ENCODE results near the gene CDCA7.
A peak's percentile ranks its signal among the peaks of the same experiment; 100 is the strongest.
"Not testable (repeated sequence)": the region's sequence is repeated elsewhere in the genome, so short reads cannot be mapped to it uniquely, and the experiment has no call there.

The CDCA7 gene

DNA sequence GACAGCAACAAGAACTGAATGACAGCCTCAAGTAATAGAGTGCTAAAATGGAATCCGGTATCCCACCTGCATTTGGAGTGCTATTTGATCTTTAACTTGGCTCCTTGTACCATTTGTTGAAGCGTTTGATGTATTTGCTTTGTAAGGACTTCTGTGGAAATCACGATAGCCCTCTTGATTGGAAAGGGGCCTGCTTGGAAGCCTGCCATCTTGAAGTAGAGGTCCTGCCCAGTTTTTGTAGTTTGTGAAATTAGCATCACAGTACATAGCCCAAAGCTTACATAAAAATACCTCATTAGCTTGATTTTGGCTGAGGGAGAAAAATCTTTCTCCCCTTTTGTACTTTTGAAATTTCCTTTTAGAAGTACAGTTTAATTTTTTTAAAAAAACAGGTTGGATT lies 2.7 kb downstream of the CDCA7 start:
- DNase-seq (ENCODE audit: low spot score) = no peak
- TF ChIP-seq, protein P1, sequence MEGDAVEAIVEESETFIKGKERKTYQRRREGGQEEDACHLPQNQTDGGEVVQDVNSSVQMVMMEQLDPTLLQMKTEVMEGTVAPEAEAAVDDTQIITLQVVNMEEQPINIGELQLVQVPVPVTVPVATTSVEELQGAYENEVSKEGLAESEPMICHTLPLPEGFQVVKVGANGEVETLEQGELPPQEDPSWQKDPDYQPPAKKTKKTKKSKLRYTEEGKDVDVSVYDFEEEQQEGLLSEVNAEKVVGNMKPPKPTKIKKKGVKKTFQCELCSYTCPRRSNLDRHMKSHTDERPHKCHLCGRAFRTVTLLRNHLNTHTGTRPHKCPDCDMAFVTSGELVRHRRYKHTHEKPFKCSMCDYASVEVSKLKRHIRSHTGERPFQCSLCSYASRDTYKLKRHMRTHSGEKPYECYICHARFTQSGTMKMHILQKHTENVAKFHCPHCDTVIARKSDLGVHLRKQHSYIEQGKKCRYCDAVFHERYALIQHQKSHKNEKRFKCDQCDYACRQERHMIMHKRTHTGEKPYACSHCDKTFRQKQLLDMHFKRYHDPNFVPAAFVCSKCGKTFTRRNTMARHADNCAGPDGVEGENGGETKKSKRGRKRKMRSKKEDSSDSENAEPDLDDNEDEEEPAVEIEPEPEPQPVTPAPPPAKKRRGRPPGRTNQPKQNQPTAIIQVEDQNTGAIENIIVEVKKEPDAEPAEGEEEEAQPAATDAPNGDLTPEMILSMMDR (IDR thresholded peaks at IDR 0.05; ENCODE audit: extremely low read depth, insufficient read depth, missing control alignments) = no peak
- in situ Hi-C loops (cut with MboI; ENCODE audit: low pct_unique_long_range_greater_than_20kb, low sequenced_read_pairs, unreplicated experiment) = no loop called here

DNA sequence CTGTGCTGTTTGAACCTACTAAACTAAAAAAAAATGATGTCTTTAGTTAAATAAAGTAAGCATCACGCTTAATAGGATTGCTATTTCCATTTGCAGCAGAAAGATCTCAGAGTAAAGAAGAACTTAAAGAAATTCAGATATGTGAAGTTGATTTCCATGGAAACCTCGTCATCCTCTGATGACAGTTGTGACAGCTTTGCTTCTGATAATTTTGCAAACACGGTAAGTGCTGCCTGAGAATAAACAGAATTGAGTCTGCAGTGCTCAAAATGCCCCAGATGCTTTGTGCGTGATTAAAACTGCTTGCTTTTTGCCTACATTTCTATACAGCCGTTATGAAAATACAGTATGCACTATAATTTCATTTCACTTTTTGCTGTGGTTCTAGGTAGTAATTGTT lies 3.9 kb downstream of the CDCA7 start:
- no peak for DNase-seq (ENCODE audit: low spot score)
- TF ChIP-seq, protein P1 (IDR thresholded peaks at IDR 0.05; ENCODE audit: extremely low read depth, insufficient read depth, missing control alignments) = no peak
- in situ Hi-C loops (cut with MboI; ENCODE audit: low pct_unique_long_range_greater_than_20kb, low sequenced_read_pairs, unreplicated experiment) = no loop called here

DNA sequence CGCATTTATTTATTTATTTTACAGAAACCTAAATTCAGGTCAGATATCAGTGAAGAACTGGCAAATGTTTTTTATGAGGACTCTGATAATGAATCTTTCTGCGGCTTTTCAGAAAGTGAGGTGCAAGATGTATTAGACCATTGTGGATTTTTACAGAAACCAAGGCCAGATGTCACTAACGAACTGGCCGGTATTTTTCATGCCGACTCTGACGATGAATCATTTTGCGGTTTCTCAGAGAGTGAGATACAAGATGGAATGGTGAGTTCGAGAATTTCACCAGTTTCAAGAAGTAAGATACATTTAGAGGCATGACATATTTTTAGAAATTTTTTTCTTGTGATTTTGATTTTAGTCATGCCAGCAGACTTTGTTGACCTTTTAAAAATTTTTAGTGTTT lies 4.6 kb downstream of the CDCA7 start:
- in situ Hi-C loops (cut with MboI; ENCODE audit: low pct_unique_long_range_greater_than_20kb, low sequenced_read_pairs, unreplicated experiment) = no loop called here
- DNase-seq (ENCODE audit: low spot score) = peak; percentile 67
- TF ChIP-seq, protein P1 (IDR thresholded peaks at IDR 0.05; ENCODE audit: extremely low read depth, insufficient read depth, missing control alignments) = no peak

DNA sequence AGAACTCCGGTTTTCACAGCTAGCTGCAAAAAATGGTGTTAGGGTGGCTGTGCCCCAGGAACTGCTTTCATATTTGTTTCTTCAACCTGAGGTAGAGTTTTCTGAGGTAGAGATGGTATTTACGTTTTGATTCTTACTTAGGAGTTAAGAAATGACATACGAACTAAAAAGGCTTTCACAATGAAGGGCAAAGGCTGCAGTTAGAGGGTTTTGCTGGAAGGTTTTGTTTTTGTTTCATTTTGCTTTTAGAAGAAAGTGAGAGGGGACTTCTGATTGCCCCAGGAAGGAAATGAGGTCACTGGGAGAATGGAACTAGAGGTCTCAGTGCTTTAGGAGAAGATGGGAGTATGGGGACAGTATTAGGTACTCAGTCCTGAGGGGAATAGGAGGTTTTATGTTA lies 15.5 kb downstream of the CDCA7 start:
- TF ChIP-seq, protein P1 (IDR thresholded peaks at IDR 0.05; ENCODE audit: extremely low read depth, insufficient read depth, missing control alignments) = no peak
- in situ Hi-C loops (cut with MboI; ENCODE audit: low pct_unique_long_range_greater_than_20kb, low sequenced_read_pairs, unreplicated experiment) = no loop called here
- DNase-seq (ENCODE audit: low spot score) = no peak

- no peak for DNase-seq (ENCODE audit: low spot score)
- in situ Hi-C loops (cut with MboI; ENCODE audit: low pct_unique_long_range_greater_than_20kb, low sequenced_read_pairs, unreplicated experiment) = no loop called here
- TF ChIP-seq, protein P1 (IDR thresholded peaks at IDR 0.05; ENCODE audit: extremely low read depth, insufficient read depth, missing control alignments) = no peak
These were observed 16.4 kb downstream of the CDCA7 start for GRCh38 chr2:173371023-173371422.

- no peak for DNase-seq (ENCODE audit: low spot score)
- in situ Hi-C loops (cut with MboI; ENCODE audit: low pct_unique_long_range_greater_than_20kb, low sequenced_read_pairs, unreplicated experiment) = no loop called here
- TF ChIP-seq, protein P1 (IDR thresholded peaks at IDR 0.05; ENCODE audit: extremely low read depth, insufficient read depth, missing control alignments) = no peak
These were observed 18.6 kb downstream of the CDCA7 start for GRCh38 chr2:173373290-173373689.

DNA sequence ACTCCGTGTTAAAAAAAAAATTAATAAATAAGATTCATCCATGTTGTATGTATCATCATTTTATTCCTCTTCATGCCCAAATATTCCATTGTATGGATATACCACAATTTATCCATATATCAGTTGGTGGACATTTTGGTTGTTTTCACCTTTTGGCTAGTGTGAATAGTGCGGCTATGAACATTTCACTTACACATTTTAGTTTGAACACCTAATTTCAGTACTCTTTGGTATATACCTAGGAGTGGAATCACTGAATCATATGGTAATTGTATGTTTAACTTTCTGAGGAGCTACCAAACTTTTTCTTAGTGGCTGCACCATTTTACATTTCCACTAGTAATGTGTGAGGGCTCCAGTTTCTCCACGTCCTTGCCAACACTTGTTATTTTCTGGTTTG lies 20.0 kb downstream of the CDCA7 start:
- TF ChIP-seq, protein P1 (IDR thresholded peaks at IDR 0.05; ENCODE audit: extremely low read depth, insufficient read depth, missing control alignments) = no peak

DNA sequence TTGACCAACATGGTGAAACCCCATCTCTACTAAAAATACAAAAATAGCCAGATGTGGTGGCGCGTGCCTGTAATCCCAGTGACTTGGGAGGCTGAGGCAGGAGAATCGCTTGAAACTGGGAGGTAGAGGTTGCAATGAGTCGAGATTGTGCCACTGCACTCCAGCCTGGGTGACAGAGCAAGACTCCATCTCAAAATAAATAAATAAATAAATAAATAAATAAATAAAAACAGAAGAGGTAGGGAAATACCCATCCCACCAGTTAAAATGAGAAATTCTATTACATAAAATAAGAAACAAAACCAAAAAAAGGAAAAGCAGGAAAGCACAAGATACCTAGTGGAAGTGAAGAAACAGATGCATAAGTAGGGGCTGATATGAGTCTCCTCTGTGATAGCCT lies 30.9 kb downstream of the CDCA7 start:
- DNase-seq (ENCODE audit: low spot score); in situ Hi-C loops (cut with MboI; ENCODE audit: low pct_unique_long_range_greater_than_20kb, low sequenced_read_pairs, unreplicated experiment): not testable (repeated sequence)

More for the DNA sequence above, 20.0 kb downstream of the CDCA7 start:
- no peak for DNase-seq (ENCODE audit: low spot score)
- in situ Hi-C loops (cut with MboI; ENCODE audit: low pct_unique_long_range_greater_than_20kb, low sequenced_read_pairs, unreplicated experiment) = no loop called here

Data from GM13977 (cell line).